ENCODE data around the gene PDE3B.

PDE3B gene

DNA sequence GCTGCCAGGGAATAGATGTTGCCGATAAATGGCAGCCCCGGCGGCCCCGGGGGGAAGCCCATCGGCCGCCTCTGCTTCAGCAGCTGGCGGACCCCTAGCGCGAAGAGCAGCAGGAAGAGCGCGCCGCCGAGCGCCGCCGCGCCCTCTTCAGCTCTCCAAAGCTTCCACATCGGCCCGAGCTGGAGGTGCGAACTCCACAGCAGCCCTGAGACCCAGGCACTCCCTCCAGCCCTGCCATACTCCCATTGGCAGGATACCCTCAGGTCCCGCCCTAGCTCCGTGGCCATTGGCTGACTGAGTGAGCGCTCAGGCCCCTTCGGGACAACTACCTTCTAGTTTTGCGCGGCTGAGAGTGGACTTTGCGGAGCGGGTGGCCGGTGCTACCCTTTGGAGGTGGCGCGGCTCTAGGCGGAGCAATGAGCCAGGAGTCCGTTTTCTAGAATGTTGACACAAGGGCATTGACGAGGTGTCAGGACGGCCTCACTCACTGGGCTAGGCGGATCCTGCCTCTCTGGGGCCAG lies 248.5 kb downstream of the PDE3B start, which contains the start of gene CYP2R1:
Gene CYP2R1, minus strand, starts transcription at position 196 of the 521 bp plus-strand sequence. Its CDS starts 26 bp downstream, at position 170.
- DNase-seq = peak; percentile 92

DNA sequence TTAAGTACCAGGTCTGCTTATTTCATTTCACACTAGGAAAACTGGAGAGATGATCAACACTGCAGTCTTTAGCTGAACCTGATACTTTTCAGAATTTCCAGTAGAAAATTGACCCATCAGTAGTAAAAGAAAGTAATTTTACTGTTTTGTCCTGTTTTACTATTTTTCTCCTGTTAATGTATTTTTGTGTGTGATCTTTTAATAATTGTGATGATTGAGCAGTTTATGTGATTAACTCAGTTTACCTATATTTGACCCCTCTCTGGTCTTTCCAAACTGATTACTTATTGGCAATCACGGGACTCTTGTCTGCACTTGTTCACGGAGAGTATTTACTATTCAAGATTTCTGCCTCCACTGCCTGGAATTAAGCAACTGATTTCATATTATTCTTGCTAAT lies 249.0 kb downstream of the PDE3B start:
- DNase-seq = no peak

- DNase-seq = no peak
These were observed 251.3 kb downstream of the PDE3B start for GRCh38 chr11:14894657-14895598.

DNA sequence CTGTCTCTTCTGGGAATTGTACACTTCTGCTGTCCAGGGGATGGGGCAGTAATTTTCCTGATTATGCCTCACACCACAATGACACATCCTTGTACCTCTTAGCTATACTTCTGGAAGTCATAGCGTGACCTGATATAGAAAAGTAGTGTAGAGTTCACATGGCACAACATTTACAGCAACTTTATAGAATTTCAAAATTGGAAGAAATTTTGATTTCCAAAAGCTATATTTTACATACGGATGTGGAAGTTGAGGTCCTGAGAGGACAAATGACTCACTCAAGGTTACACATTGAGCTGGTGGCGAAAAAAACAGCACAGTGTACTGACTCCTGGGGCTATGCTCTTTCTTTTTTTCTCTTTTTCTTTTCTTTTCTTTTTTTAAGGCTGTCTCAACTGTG lies 254.8 kb downstream of the PDE3B start:
- no peak for DNase-seq

- DNase-seq = no peak
These were observed 255.3 kb downstream of the PDE3B start for GRCh38 chr11:14898906-14899305.

DNA sequence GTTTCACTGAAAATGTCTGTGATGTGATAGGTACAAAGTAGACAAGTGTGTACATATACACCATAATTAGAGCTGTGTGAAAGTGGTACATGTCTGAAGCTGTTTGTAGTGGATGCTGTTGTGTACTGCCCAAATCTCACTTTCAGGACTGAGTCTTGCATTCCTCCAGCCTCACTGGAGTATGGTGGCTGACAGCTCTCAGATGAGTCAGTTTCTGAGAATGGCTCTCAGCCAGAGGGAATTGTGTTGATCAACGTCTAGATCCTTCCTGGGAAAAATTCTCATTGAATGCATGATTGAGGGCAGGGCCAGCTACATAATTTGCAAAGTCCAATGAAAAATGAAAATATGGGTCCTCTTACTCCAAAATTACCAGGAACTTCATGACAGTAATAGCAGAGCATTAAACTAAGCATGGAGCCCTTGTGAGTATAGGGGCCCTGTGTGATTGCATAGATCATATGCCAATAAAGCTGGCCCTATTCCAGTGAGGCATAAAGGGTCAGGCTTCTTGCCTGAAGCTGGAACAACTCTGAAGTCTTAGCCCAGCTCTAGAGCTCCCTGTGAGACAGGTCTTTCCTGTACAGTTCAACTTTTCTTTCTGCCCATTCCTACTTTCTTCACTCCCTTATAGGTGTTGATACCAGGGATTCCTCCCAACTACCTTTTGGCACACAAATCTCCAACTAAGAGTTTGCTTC lies 259.2 kb downstream of the PDE3B start:
- DNase-seq = no peak

DNA sequence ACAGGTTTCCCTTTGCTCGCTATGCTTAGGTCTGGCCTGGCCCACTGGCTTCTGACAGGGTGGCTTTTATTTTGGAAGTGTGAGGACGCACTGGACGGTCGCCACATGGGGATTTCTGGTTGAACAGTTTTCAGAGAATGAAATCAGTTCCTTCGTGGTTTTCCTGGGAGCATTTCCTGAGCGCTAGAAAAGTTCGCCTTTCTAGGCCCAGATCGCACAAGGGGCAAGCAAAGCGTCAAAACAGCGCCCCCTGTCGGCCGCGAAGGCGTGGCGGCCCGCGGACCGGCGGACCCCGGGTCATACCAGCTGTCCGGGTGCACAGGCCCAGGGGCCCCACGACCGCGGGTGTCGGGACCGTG lies 261.1 kb downstream of the PDE3B start:
- peak; percentile 75 for DNase-seq

GRCh38 chr11:14905104-14906033 lies 261.8 kb downstream of the PDE3B start:
- DNase-seq = no peak

- no peak for DNase-seq
These were observed 263.0 kb downstream of the PDE3B start for GRCh38 chr11:14906578-14906977.

DNA sequence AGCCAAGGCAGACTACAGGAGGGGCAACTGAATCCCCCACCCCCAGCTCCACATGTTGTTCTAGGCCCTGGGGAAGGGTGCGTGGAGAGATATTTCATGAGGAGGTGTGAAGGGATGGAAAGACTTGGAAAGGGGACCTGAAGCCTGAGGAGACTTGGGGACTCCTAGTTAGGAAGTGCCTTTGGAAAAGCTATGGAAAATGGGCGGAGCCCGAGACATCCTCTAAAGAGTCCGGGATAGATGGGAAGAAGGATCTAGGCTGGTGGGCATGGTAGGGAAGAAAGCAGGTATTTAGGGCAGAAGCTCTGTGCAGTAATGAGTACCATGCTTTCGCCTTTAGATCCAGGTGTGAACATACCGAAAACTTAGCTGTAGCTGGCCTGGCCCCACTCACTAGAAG lies 263.4 kb downstream of the PDE3B start:
- DNase-seq = no peak

DNA sequence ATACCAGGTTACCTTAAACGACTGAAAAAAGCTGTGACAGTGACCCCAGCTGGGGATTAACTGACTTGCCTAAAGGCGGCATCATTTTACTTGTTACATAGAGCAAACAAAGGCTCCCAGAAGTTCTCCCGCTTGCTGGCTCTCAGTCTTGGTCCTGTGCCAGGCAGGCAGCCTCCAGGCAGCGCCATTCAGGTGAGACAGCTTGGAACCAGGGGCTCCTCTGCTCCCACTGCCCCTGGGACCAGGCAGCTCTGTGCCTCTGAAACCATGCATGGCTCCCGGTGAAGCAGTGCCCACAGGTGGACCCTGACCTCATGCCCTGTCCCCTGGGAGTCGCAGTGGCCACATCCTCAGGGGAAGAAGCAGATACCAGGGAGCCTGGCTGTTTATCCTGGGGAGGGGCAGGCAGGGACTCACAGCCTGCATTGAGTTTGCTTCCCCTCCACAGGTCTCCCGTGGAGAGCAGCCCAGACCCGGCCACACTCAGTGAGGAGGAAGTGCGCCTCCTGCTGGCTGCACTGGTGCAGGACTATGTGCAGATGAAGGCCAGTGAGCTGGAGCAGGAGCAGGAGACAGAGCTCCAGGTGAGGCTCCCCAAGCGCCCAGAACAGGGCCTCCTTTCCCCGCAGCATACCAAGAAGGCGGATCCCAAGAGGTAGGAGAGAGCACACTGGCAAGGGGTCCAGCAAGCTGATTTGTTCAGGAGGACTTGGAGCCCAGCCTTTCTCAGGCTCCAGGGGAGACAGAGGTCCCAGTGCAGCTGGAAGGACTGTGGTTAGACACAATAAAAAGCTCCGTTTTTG lies 264.0 kb downstream of the PDE3B start:
- peak; percentile 62 for DNase-seq

DNA sequence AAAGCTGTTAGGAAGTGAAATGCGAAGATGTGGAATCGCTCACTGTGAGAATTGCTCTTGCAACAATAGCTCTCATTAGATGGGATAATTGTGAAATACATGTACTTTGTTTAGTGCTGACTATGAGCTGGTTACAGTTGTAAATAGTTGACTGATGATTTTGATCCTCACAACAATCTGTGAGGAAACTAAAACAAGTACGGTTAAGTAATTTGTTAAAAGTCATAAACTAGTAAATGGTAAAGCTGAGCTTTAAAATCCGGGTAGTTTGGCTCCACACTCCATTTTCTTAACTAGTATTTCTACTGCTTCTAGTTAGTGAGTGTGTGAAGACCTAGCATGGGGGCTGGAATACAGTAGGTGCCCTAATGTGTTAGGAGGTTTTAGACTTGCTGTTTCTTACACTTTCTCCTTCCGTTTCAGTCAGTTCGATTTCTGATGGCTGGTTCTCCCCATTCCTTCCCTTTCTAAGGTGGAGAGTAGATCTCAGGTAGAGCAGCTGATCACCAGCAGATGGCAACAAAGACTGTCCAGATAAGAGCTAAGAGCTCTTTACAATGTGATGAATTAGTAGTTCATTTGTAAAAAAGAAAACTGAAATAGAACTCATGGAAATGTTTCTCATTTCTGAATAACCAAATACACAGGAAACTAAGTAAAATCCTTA lies 264.7 kb downstream of the PDE3B start:
- DNase-seq = peak; percentile 64

DNA sequence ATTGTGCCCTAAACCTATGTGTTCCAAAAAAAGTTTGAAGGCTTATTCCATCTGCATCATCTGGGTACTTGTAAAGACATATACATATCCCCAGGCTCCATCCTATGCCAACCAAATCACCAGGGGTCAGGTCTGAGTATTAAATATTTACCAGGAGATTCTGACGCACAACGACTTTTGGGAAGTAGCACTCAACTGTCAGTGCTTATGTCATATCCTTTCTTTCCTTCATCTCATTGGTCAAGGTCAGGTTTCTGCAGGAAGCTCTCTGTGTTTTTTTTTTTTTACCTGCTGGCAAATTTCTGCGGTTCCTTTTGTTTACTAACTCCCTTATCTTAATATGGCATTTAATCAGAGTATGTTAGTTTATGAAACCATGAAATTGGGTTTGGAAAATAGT lies 270.9 kb downstream of the PDE3B start:
- no peak for DNase-seq

DNA sequence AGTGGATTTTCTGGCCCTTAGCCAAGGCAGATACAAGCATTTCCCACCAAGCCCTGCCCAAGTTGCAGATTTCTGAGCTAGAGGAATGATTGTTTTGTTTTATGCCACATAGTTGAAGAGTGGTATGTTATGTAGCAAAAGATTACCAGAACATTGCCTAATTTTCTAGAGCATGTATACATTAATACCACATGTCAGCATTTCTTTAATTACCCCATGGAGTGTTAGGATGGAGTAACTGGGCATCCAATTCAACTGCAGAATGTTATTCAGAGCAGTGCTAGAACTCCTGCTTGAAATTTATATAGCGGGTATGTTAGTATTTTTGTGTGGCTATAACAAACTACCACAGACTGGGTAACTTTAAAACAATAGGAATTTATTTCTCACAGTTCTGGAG lies 272.8 kb downstream of the PDE3B start:
- no peak for DNase-seq

All from midbrain (tissue), 1 donor.